H9 (cell line): Measurements from ENCODE around the gene PTPRQ. TPM values are rescaled to one million over a fixed set of nuclear protein-coding genes. Genes with fewer than 3 reads are reported as not detected.

Experiments used
- DNase-seq: peaks from one replicate; pipeline ENCODE4 v3.0.0-alpha.2; 2017
- H2AFZ ChIP-seq: one replicate; pipeline ENCODE4 v1.6.1; 2013; ENCODE audit warnings: mild to moderate bottlenecking, low read length, control low read depth, moderate library complexity
- H2AK5ac ChIP-seq: 2 replicates; pipeline ENCODE4 v1.6.1; 2013; ENCODE audit warnings: low read length, control low read depth, mixed read lengths; ENCODE audit not compliant: insufficient read length
- H2BK120ac ChIP-seq: one replicate; pipeline ENCODE4 v1.6.1; 2013; ENCODE audit warnings: low read depth, mild to moderate bottlenecking, low read length, control low read depth, inconsistent platforms; ENCODE audit not compliant: poor library complexity, severe bottlenecking
- H2BK12ac ChIP-seq: 2 replicates; pipeline ENCODE4 v1.6.1; 2013; ENCODE audit warnings: low read length, control low read depth, mixed read lengths, low read depth; ENCODE audit not compliant: insufficient read length
- H2BK15ac ChIP-seq: 2 replicates; pipeline ENCODE4 v1.6.1; 2013; ENCODE audit warnings: low read depth, low read length, control low read depth
- H2BK20ac ChIP-seq: one replicate; pipeline ENCODE4 v1.6.1; 2013; ENCODE audit warnings: low read depth, mild to moderate bottlenecking, low read length, control low read depth, inconsistent platforms; ENCODE audit not compliant: poor library complexity, severe bottlenecking
- H2BK5ac ChIP-seq: 2 replicates; pipeline ENCODE4 v1.6.1; 2013; ENCODE audit warnings: low read length, control low read depth, mixed read lengths; ENCODE audit not compliant: insufficient read length
- H3K14ac ChIP-seq: 2 replicates; pipeline ENCODE4 v1.6.1; 2013; ENCODE audit warnings: low read length, control low read depth; ENCODE audit not compliant: insufficient read depth
- H3K18ac ChIP-seq: 2 replicates; pipeline ENCODE4 v1.6.1; 2013; ENCODE audit warnings: low read depth, mild to moderate bottlenecking, mixed read lengths, low read length, control low read depth; ENCODE audit not compliant: insufficient read length
- H3K23ac ChIP-seq: 2 replicates; pipeline ENCODE4 v1.6.1; 2013; ENCODE audit warnings: low read length, control low read depth, mixed read lengths, low read depth; ENCODE audit not compliant: insufficient read length
- H3K23me2 ChIP-seq: 2 replicates; pipeline ENCODE4 v1.6.1; 2013; ENCODE audit warnings: low read depth, mild to moderate bottlenecking, mixed read lengths, low read length, control low read depth; ENCODE audit not compliant: insufficient read length, poor library complexity, severe bottlenecking
- H3K27ac ChIP-seq: 2 replicates; pipeline ENCODE4 v1.5.1; 2013; ENCODE audit warnings: low read length, control low read depth, mixed read lengths, low read depth; ENCODE audit not compliant: insufficient read length
- H3K27me3 ChIP-seq: 2 replicates; pipeline ENCODE4 v1.6.1; 2013; ENCODE audit warnings: low read length, control low read depth, inconsistent platforms; ENCODE audit not compliant: insufficient read depth
- H3K4ac ChIP-seq: 2 replicates; pipeline ENCODE4 v1.6.1; 2013; ENCODE audit warnings: low read depth, mild to moderate bottlenecking, control low read depth, inconsistent platforms, low read length, moderate library complexity
- H3K4me1 ChIP-seq: 2 replicates; pipeline ENCODE4 v1.6.1; 2013; ENCODE audit warnings: low read length, control low read depth, inconsistent platforms; ENCODE audit not compliant: insufficient read depth
- H3K4me2 ChIP-seq: 2 replicates; pipeline ENCODE4 v1.6.1; 2013; ENCODE audit warnings: low read length, control low read depth, mixed read lengths; ENCODE audit not compliant: insufficient read length, insufficient read depth
- H3K56ac ChIP-seq: 2 replicates; pipeline ENCODE4 v1.6.1; 2013; ENCODE audit warnings: low read depth, mild to moderate bottlenecking, mixed read lengths, low read length, control low read depth; ENCODE audit not compliant: insufficient read length
- H3K79me1 ChIP-seq: 2 replicates; pipeline ENCODE4 v1.6.1; 2013; ENCODE audit warnings: low read depth, mild to moderate bottlenecking, moderate library complexity, low read length, control low read depth, inconsistent platforms; ENCODE audit not compliant: insufficient read depth, poor library complexity, severe bottlenecking
- H3K79me2 ChIP-seq: 2 replicates; pipeline ENCODE4 v1.6.1; 2013; ENCODE audit warnings: low read length, control low read depth, inconsistent platforms; ENCODE audit not compliant: insufficient read depth
- H3K9ac ChIP-seq: 2 replicates; pipeline ENCODE4 v1.6.1; 2013; ENCODE audit warnings: low read length, control low read depth, mixed read lengths; ENCODE audit not compliant: insufficient read length; ENCODE audit errors: extremely low read depth
- H3K9me3 ChIP-seq: one replicate; pipeline ENCODE4 v1.6.1; 2013; ENCODE audit warnings: low read depth, low read length, inconsistent platforms; ENCODE audit not compliant: control insufficient read depth
- H3T11ph ChIP-seq: one replicate; pipeline ENCODE4 v1.6.1; 2013; ENCODE audit warnings: mild to moderate bottlenecking, low read length, control low read depth, inconsistent platforms
- H4K20me1 ChIP-seq: one replicate; pipeline ENCODE4 v1.6.1; 2013; ENCODE audit not compliant: control insufficient read depth, insufficient read length, insufficient read depth
- H4K5ac ChIP-seq: 2 replicates; pipeline ENCODE4 v1.6.1; 2013; ENCODE audit warnings: low read depth, mild to moderate bottlenecking, mixed read lengths, low read length, control low read depth; ENCODE audit not compliant: insufficient read length
- H4K8ac ChIP-seq: replicated peaks from 2 replicates; pipeline ENCODE4 v1.6.1; 2013; ENCODE audit warnings: low read length, control low read depth, mixed read lengths, low read depth; ENCODE audit not compliant: insufficient read length
- H4K91ac ChIP-seq: 2 replicates; pipeline ENCODE4 v1.6.1; 2013; ENCODE audit warnings: low read depth, mild to moderate bottlenecking, moderate library complexity, mixed read lengths, low read length, control low read depth; ENCODE audit not compliant: insufficient read length
- H3K27ac Mint-ChIP-seq, 3 experiments: 2 replicates in 2 of 3; 3 replicates in 1 of 3; pipeline ENCODE4 v1.8.0; 2020 to 2021; ENCODE audit warnings: mixed read lengths in 3 of 3, mild to moderate bottlenecking in 1 of 3, moderate library complexity in 1 of 3
- H3K27me3 Mint-ChIP-seq: 2 replicates; pipeline ENCODE4 v1.8.0; 2021; ENCODE audit warnings: low read depth, mild to moderate bottlenecking, moderate library complexity, mixed read lengths
- H3K36me3 Mint-ChIP-seq, 3 experiments: 2 replicates in 2 of 3; 3 replicates in 1 of 3; pipeline ENCODE4 v1.8.0; 2020 to 2021; ENCODE audit warnings: low read depth in 3 of 3, mixed read lengths in 3 of 3; ENCODE audit not compliant: insufficient read depth in 1 of 3
- H3K4me1 Mint-ChIP-seq, 2 experiments: 2 replicates each; pipeline ENCODE4 v1.8.0; 2020; ENCODE audit warnings: mixed read lengths in 2 of 2
- H3K4me3 Mint-ChIP-seq, 2 experiments: 2 replicates in 1 of 2; 3 replicates in 1 of 2; pipeline ENCODE4 v1.8.0; 2020 to 2021; ENCODE audit warnings: mild to moderate bottlenecking in 2 of 2, mixed read lengths in 2 of 2, moderate library complexity in 1 of 2
- H3K9me3 Mint-ChIP-seq, 2 experiments: 2 replicates in 1 of 2; 3 replicates in 1 of 2; pipeline ENCODE4 v1.8.0; 2020; ENCODE audit warnings: mild to moderate bottlenecking in 2 of 2, mixed read lengths in 2 of 2, moderate library complexity in 1 of 2
- CTCF ChIP-seq: fragments of 200-600 bp; sonication (generic); conservative IDR thresholded peaks from 3 replicates; pipeline ENCODE4 v1.8.0; 2021; ENCODE audit warnings: antibody characterized with exemption, mild to moderate bottlenecking
- WGBS: extraction: QIAGEN DNeasy Blood & Tissue Kit; methylation state at CpG from one replicate; pipeline ENCODE4 v1.1.7; 2013; ENCODE audit warnings: missing lambda C conversion rate, low lambda C conversion rate, mixed read lengths; ENCODE audit not compliant: insufficient read length; ENCODE audit errors: extremely low coverage; 5-methylcytosine and 5-hydroxymethylcytosine counted together
- total RNA-seq: library from RNA; stranded (reverse); gene quantifications from 2 replicates; pipeline ENCODE4 v1.2.1, GENCODE V29; 2021

Gene PTPRQ
- total RNA-seq, 1 experiment from 2014 or later = not detected

- Histone ChIP-seq H4K20me1 (no peaks in the 10 kb centered on the region), H3K27ac (no peak overlapping the region), H4K91ac (no peak overlapping the region), H2BK120ac (no peak overlapping the region), H3K79me2 (no peaks in the 10 kb centered on the region), H4K8ac (no peak overlapping the region), H3K4ac (no peak overlapping the region), H3K9ac (no peak overlapping the region), H3K14ac (no peak overlapping the region), H3K4me1 (no peaks in the 10 kb centered on the region), H2BK5ac (no peak overlapping the region), H3K23ac (no peak overlapping the region), H4K5ac (no peak overlapping the region), H3K79me1 (no peaks in the 10 kb centered on the region), H2BK15ac (no peak overlapping the region), H3K56ac (no peak overlapping the region), H2AFZ (no peak overlapping the region), H2AK5ac (no peak overlapping the region), H3K18ac (no peak overlapping the region), H3K4me2 (no peak overlapping the region), H3K27me3 (no peaks in the 10 kb centered on the region), H3K9me3 (no peaks in the 10 kb centered on the region), H2BK20ac (no peak overlapping the region), H2BK12ac (no peak overlapping the region), H3K23me2 (no peaks in the 10 kb centered on the region), H3T11ph (no peak overlapping the region)
- H3K27ac Mint-ChIP-seq = no peak overlapping the region
- H3K9me3 Mint-ChIP-seq = peaks cover 11 to 16% of the 10 kb centered on the region in 2 experiments
- H3K4me1 Mint-ChIP-seq = no peaks in the 10 kb centered on the region
- H3K4me3 Mint-ChIP-seq = no peak overlapping the region
- WGBS = no CpG with 5 or more reads among the region's 1 CpG
- no peaks in the 10 kb centered on the region for H3K27me3 Mint-ChIP-seq
- H3K36me3 Mint-ChIP-seq = peaks cover 4 to 13% (median 10%) of the 10 kb centered on the region in 3 experiments; a peak in 6 of 7 replicates
- DNase-seq = no peak
- no peak for TF ChIP-seq CTCF
Measured at GRCh38 chr12:80456513-80456912, 12.5 kb downstream of the PTPRQ start.
